GM23248 (cell line): ENCODE data around the gene SPTBN4. TPM values are rescaled to one million over a fixed set of nuclear protein-coding genes. Genes with fewer than 3 reads are reported as not detected.
A peak's percentile ranks its signal among the peaks of the same experiment; 100 is the strongest.
"Not testable (repeated sequence)": the region's sequence is repeated elsewhere in the genome, so short reads cannot be mapped to it uniquely, and the experiment has no call there.

Experiments used
- DNase-seq: peaks from one replicate; pipeline ENCODE4 v3.0.0-alpha.2; 2015
- H2AFZ ChIP-seq: fragments of 200-600 bp; sonication (generic); 2 replicates; pipeline ENCODE4 v1.6.1; 2016; ENCODE audit warnings: antibody characterized with exemption
- H3F3A ChIP-seq: fragments of 200-600 bp; sonication (generic); 2 replicates; pipeline ENCODE4 v1.6.1; 2016; ENCODE audit warnings: mild to moderate bottlenecking, antibody characterized with exemption, mixed run types; ENCODE audit not compliant: insufficient read depth
- H3K27ac ChIP-seq: fragments of 200-600 bp; sonication (generic); 2 replicates; pipeline ENCODE4 v1.5.1; 2016; ENCODE audit warnings: mild to moderate bottlenecking
- H3K27me3 ChIP-seq: fragments of 200-600 bp; sonication (generic); replicated peaks from 2 replicates; pipeline ENCODE4 v1.6.1; 2016; ENCODE audit warnings: mild to moderate bottlenecking; ENCODE audit not compliant: insufficient read depth
- H3K36me3 ChIP-seq: fragments of 200-600 bp; sonication (generic); 2 replicates; pipeline ENCODE4 v1.6.1; 2016; ENCODE audit warnings: low read depth, mild to moderate bottlenecking
- H3K4me1 ChIP-seq: fragments of 200-600 bp; sonication (generic); 2 replicates; pipeline ENCODE4 v1.6.1; 2016; ENCODE audit warnings: mild to moderate bottlenecking; ENCODE audit not compliant: insufficient read depth
- H3K4me2 ChIP-seq: fragments of 200-600 bp; sonication (generic); one replicate; pipeline ENCODE4 v1.6.1; 2016; ENCODE audit warnings: mild to moderate bottlenecking; ENCODE audit not compliant: unreplicated experiment
- H3K4me3 ChIP-seq: fragments of 200-600 bp; sonication (generic); 2 replicates; pipeline ENCODE4 v1.5.1; 2016; ENCODE audit warnings: mild to moderate bottlenecking
- H3K79me2 ChIP-seq: fragments of 200-600 bp; sonication (generic); 2 replicates; pipeline ENCODE4 v1.6.1; 2016; ENCODE audit warnings: mild to moderate bottlenecking; ENCODE audit not compliant: insufficient read depth
- H3K9ac ChIP-seq: fragments of 200-600 bp; sonication (generic); 2 replicates; pipeline ENCODE4 v1.6.1; 2016; ENCODE audit warnings: mild to moderate bottlenecking
- H3K9me2 ChIP-seq: fragments of 200-600 bp; sonication (generic); 2 replicates; pipeline ENCODE4 v1.6.1; 2016; ENCODE audit warnings: mixed run types, mild to moderate bottlenecking, moderate library complexity; ENCODE audit not compliant: insufficient read depth
- H3K9me3 ChIP-seq: fragments of 200-600 bp; sonication (generic); one replicate; pipeline ENCODE4 v1.6.1; 2017; ENCODE audit warnings: low read depth
- H4K20me1 ChIP-seq: fragments of 200-600 bp; sonication (generic); 2 replicates; pipeline ENCODE4 v1.6.0; 2016; ENCODE audit not compliant: insufficient read depth
- EZH2 ChIP-seq: fragments of 200-600 bp; sonication (generic); IDR thresholded peaks from 2 replicates; pipeline ENCODE4 v1.6.1; 2018; ENCODE audit warnings: antibody characterized with exemption, mild to moderate bottlenecking; ENCODE audit not compliant: insufficient read depth, poor library complexity, severe bottlenecking
- EZH2phosphoT487 ChIP-seq: fragments of 200-600 bp; sonication (generic); IDR thresholded peaks from 2 replicates; pipeline ENCODE4 v1.6.1; 2018; ENCODE audit warnings: antibody characterized with exemption, moderate library complexity, mild to moderate bottlenecking, low read depth; ENCODE audit not compliant: insufficient read depth
- WGBS, 2 experiments: methylation state at CpG; one replicate each; pipeline ENCODE4 v1.1.6; 2015 to 2017; ENCODE audit warnings: low lambda C conversion rate in 2 of 2, low coverage in 1 of 2; ENCODE audit errors: missing lambda C conversion rate in 2 of 2; 5-methylcytosine and 5-hydroxymethylcytosine counted together
- in situ Hi-C: fragments of 300-500 bp; cut with MboI; formaldehyde crosslinking; loops from 2 replicates; pipeline ENCODE4 v1.15.0; 2020
- polyA plus RNA-seq: library from polyadenylated mRNA; unstranded; fragments of >200 nt; fragmentation: Nextera tagmentation; extraction: Ambion mirVana; gene quantifications from 2 replicates; pipeline ENCODE4 v1.2.1, GENCODE V29; 2016
- total RNA-seq: library from RNA; depleted of rRNA; stranded (reverse); fragments of >200 nt; shearing (Covaris generic); gene quantifications from 2 replicates; pipeline ENCODE4 v1.2.3, GENCODE V29; 2014

Gene SPTBN4
- total and polyA plus RNA-seq, 2 experiments from 2014 or later: 0.69 to 2.1 TPM

DNA sequence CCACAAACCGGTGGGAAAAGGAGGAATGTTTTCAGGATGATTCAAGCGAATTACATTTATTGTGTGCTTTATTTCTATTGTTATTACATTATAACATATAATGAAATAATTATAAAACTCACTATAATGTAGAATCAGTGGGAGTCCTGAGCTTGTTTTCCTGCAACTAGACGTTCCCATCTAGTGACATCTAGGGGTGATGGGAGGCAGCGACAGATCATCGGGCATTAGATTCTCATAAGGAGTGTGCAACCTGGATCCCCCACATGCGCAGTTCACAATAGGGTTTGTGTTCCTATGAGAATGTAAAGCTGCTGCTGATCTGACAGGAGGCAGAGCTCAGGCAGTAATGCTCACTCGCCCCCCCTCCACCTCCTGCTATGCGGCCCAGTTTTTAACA is 54.5 kb downstream of the SPTBN4 start:
- H3K36me3 ChIP-seq: no peaks in the 10 kb centered on the region
- H2AFZ ChIP-seq: no peak overlapping the region
- peak; percentile 38 for DNase-seq
- H3F3A ChIP-seq: no peaks in the 10 kb centered on the region
- no peaks in the 10 kb centered on the region for H3K9me2 ChIP-seq
- in situ Hi-C loops: no loop called here
- TF ChIP-seq EZH2 (no peak), EZH2phosphoT487 (no peak)
- no peak overlapping the region for H3K9ac ChIP-seq
- H3K4me1 ChIP-seq: no peaks in the 10 kb centered on the region
- H3K4me2 ChIP-seq: no peak overlapping the region
- no peak overlapping the region for H3K4me3 ChIP-seq
- WGBS, 2 experiments: 48 to 50% methylated on average over 8 of the region's 8 CpGs
- no peaks in the 10 kb centered on the region for H3K79me2 ChIP-seq
- no peaks in the 10 kb centered on the region for H4K20me1 ChIP-seq
- no peak overlapping the region for H3K27ac ChIP-seq
- no peaks in the 10 kb centered on the region for H3K9me3 ChIP-seq
- peaks cover 8% of the 10 kb centered on the region for H3K27me3 ChIP-seq

DNA sequence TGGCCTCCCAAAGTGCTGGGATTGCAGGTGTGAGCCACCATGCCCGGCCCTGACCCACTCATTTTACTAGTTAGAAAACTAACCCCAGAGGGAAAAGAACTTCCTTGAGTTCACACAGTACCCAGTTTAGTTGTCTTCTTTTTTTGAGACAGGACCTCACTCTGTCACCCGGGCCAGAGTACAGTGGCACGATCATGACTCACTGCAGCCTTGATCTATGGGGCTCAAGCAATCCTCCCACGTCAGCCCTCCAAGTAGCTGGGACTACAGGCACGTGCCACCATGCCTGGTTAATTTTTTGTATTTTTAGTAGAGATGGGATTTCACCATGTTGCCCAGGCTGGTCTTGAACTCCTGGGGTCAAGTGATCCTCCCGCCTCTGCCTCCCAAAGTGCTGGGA is 55.1 kb downstream of the SPTBN4 start:
- DNase-seq, H3K79me2 ChIP-seq, H3F3A ChIP-seq, H3K27ac ChIP-seq, H3K36me3 ChIP-seq, H3K4me2 ChIP-seq, H3K9me3 ChIP-seq, in situ Hi-C loops, H4K20me1 ChIP-seq, H3K4me1 ChIP-seq, H2AFZ ChIP-seq, H3K27me3 ChIP-seq, H3K9me2 ChIP-seq, H3K4me3 ChIP-seq, H3K9ac ChIP-seq: not testable (repeated sequence)
- 47 to 50% methylated on average over 6 of the region's 6 CpGs for WGBS, 2 experiments

DNA sequence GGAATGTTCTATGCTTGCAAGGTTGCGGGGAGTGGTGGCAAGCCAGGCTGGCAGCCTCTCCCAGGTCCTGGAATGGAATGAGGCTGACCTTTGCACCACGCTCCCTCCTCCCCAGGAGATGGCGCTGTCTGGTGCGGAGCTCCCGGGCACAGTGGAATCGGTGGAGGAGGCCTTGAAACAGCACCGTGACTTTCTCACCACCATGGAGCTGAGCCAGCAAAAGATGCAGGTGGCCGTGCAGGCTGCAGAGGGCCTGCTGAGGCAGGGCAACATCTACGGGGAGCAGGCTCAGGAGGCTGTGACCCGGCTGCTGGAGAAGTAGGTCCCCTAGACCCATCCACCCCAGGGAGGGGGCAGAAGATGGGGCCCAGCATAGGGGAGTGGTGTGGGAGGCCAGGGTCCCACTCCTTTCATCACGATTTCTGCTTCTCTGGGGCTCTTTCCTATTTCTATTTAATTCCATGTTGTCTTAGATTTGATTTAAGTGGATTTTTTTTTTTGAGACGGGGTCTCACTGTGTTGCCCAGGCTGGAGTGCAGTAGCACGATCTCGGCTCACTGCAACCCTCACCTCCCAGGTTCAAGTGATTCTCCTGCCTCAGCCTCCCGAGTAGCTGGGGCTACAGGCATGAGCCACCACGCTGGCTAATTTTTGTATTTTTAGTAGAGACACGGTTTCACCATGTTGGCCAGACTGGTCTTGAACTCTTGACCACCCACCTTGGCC is 56.7 kb downstream of the SPTBN4 start:
- Histone ChIP-seq H3K4me1 (no peaks in the 10 kb centered on the region), H4K20me1 (no peaks in the 10 kb centered on the region), H3K4me2 (no peak overlapping the region), H3K9me2 (no peaks in the 10 kb centered on the region), H3K36me3 (no peaks in the 10 kb centered on the region), H3F3A (no peaks in the 10 kb centered on the region), H3K4me3 (no peak overlapping the region), H3K27ac (no peak overlapping the region), H3K9me3 (no peaks in the 10 kb centered on the region), H3K79me2 (no peaks in the 10 kb centered on the region), H3K27me3 (no peaks in the 10 kb centered on the region; the same call in 1 of the 2 replicates), H3K9ac (no peak overlapping the region), H2AFZ (no peak overlapping the region)
- peak; percentile 78 for DNase-seq
- in situ Hi-C loops: no loop called here
- 42 to 46% methylated on average over 16 to 17 of the region's 17 CpGs for WGBS, 2 experiments
- no peak for TF ChIP-seq EZH2
- no peak for TF ChIP-seq EZH2phosphoT487

- H3K9me3 ChIP-seq: no peaks in the 10 kb centered on the region
- H3K27ac ChIP-seq: no peak overlapping the region
- no peak overlapping the region for H2AFZ ChIP-seq
- no peaks in the 10 kb centered on the region; the same call in 1 of the 2 replicates for H3K27me3 ChIP-seq
- peak; percentile 13 for DNase-seq
- TF ChIP-seq EZH2phosphoT487: no peak
- TF ChIP-seq EZH2: no peak
- in situ Hi-C loops: no loop called here
- no peaks in the 10 kb centered on the region for H3K36me3 ChIP-seq
- H3K9ac ChIP-seq: no peak overlapping the region
- WGBS, 2 experiments: 43 to 47% methylated on average over 5 of the region's 5 CpGs
- H4K20me1 ChIP-seq: no peaks in the 10 kb centered on the region
- no peaks in the 10 kb centered on the region for H3K9me2 ChIP-seq
- no peak overlapping the region for H3K4me2 ChIP-seq
- H3F3A ChIP-seq: no peaks in the 10 kb centered on the region
- H3K79me2 ChIP-seq: no peaks in the 10 kb centered on the region
- H3K4me3 ChIP-seq: no peak overlapping the region
- H3K4me1 ChIP-seq: no peaks in the 10 kb centered on the region
These were observed 57.3 kb downstream of the SPTBN4 start for GRCh38 chr19:40524133-40524549.

- no peak overlapping the region for H2AFZ ChIP-seq
- H3K27me3 ChIP-seq: no peaks in the 10 kb centered on the region; the same call in 1 of the 2 replicates
- no peaks in the 10 kb centered on the region for H4K20me1 ChIP-seq
- DNase-seq: no peak
- in situ Hi-C loops: no loop called here
- no peaks in the 10 kb centered on the region for H3K9me3 ChIP-seq
- TF ChIP-seq EZH2 (no peak), EZH2phosphoT487 (no peak)
- H3K36me3 ChIP-seq: no peaks in the 10 kb centered on the region
- H3K79me2 ChIP-seq: no peaks in the 10 kb centered on the region
- no peak overlapping the region for H3K27ac ChIP-seq
- WGBS, 2 experiments: 80 to 83% methylated on average over 3 of the region's 3 CpGs
- H3K4me2 ChIP-seq: no peak overlapping the region
- no peak overlapping the region for H3K4me3 ChIP-seq
- no peaks in the 10 kb centered on the region for H3F3A ChIP-seq
- H3K9me2 ChIP-seq: no peaks in the 10 kb centered on the region
- H3K4me1 ChIP-seq: no peaks in the 10 kb centered on the region
- H3K9ac ChIP-seq: no peak overlapping the region
These were observed 57.9 kb downstream of the SPTBN4 start for GRCh38 chr19:40524655-40525054.
